A673 (cell line): ENCODE results near the gene FBLN5. TPM values are rescaled to one million over a fixed set of nuclear protein-coding genes. Genes with fewer than 3 reads are reported as not detected.

Source experiments
- BruUV-seq: library from RNA; stranded (reverse); fragments of 400-500 nt; replicated peaks from 2 replicates; lab custom pipeline; 2021; lab: Mats Ljungman, UMichigan
- CTCF ChIA-PET: fragments of 300-600 bp; sonication (Branson Sonifier 250); formaldehyde crosslinking; loops from one replicate; lab custom pipeline; 2022; ENCODE audit warnings: antibody characterized with exemption; lab: Charles Lee
- POLR2A ChIA-PET: fragments of 300-600 bp; sonication (Branson Sonifier 250); formaldehyde crosslinking; loops from one replicate; lab custom pipeline; 2022; ENCODE audit warnings: antibody characterized with exemption; ENCODE audit not compliant: low non-redundant PET; lab: Charles Lee
- DNase-seq: peaks from one replicate; pipeline ENCODE4 v3.0.0-alpha.2; 2015; ENCODE audit warnings: low spot score
- H3K27ac ChIP-seq: fragments of 200-600 bp; sonication (generic); 2 replicates; pipeline ENCODE4 v1.5.1; 2016; ENCODE audit warnings: mixed run types, low read depth, mild to moderate bottlenecking, mixed read lengths, antibody characterized with exemption, low read length; ENCODE audit not compliant: poor library complexity, severe bottlenecking
- H3K27me3 ChIP-seq: fragments of 200-600 bp; sonication (generic); replicated peaks from 2 replicates; pipeline ENCODE4 v1.6.1; 2017; ENCODE audit warnings: mixed run types, low read depth, mild to moderate bottlenecking, mixed read lengths, antibody characterized with exemption, low read length; ENCODE audit not compliant: insufficient read depth, poor library complexity
- H3K36me3 ChIP-seq: fragments of 200-600 bp; sonication (generic); 2 replicates; pipeline ENCODE4 v1.6.1; 2016; ENCODE audit warnings: mixed run types, mild to moderate bottlenecking, mixed read lengths, antibody characterized with exemption, low read length; ENCODE audit not compliant: insufficient read depth, poor library complexity, severe bottlenecking
- H3K4me1 ChIP-seq: fragments of 200-600 bp; sonication (generic); 2 replicates; pipeline ENCODE4 v1.6.1; 2017; ENCODE audit warnings: mixed run types, mild to moderate bottlenecking, mixed read lengths, antibody characterized with exemption, low read length; ENCODE audit not compliant: insufficient read depth, poor library complexity, severe bottlenecking
- H3K4me3 ChIP-seq: fragments of 200-600 bp; sonication (generic); 2 replicates; pipeline ENCODE4 v1.5.1; 2016; ENCODE audit warnings: low read depth, mixed run types, mild to moderate bottlenecking, mixed read lengths, low read length; ENCODE audit not compliant: poor library complexity, severe bottlenecking
- H3K9me3 ChIP-seq: fragments of 200-600 bp; sonication (generic); 2 replicates; pipeline ENCODE4 v1.6.1; 2016; ENCODE audit warnings: mixed run types, low read depth, mild to moderate bottlenecking, mixed read lengths, antibody characterized with exemption, low read length; ENCODE audit not compliant: poor library complexity, severe bottlenecking
- EZH2 ChIP-seq: fragments of 200-600 bp; sonication (generic); IDR thresholded peaks from 2 replicates; pipeline ENCODE4 v1.6.1; 2017; ENCODE audit warnings: borderline replicate concordance, low read depth, mild to moderate bottlenecking, mixed read lengths, antibody characterized with exemption, low read length; ENCODE audit not compliant: poor library complexity, severe bottlenecking
- intact Hi-C: fragments of 100-400 bp; cut with micrococcal nuclease; formaldehyde crosslinking; loops from one replicate; pipeline ENCODE4 v1.10.0; 2022; ENCODE audit not compliant: unreplicated experiment
- total RNA-seq: library from RNA; stranded (reverse); gene quantifications from 2 replicates; pipeline ENCODE4 v1.2.3, GENCODE V29; 2021
- TF ChIP-seq, protein P1 (sequence below): fragments of 300-800, 200-600 bp; sonication (generic); conservative IDR thresholded peaks from 2 replicates; pipeline ENCODE4 v1.5.1; 2017; ENCODE audit warnings: low read depth, mild to moderate bottlenecking, antibody characterized with exemption, low read length, moderate library complexity, mixed read lengths

The FBLN5 gene
- total RNA-seq, 1 experiment from 2014 or later, result 10.7 TPM

DNA sequence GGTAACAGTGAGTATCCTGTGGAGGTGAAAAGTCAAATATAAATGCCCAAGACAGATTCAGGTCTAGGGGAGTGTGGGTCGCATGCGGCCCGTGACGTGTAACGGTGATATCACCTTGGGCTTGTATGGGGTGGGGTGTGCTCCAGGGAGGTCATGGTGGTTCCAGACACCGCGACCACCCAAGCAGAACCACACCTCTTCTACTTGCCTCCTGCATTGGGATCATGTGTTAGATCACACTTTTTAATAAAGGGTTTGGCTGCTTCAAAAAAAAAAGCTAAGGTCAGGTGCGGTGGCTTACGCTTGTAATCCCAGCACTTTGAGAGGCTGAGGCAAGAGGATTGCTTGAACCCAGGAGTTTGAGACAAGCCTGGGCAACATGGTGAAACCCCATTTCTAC is 4.5 kb downstream of the FBLN5 start:
- BruUV-seq, result no TSS peak
- POLR2A ChIA-PET, result no interaction called here
- peaks cover 13% of the 10 kb centered on the region for H3K4me1 ChIP-seq
- no peak for DNase-seq
- H3K9me3 ChIP-seq, result no peaks in the 10 kb centered on the region
- peaks cover 11% of the 10 kb centered on the region for H3K27me3 ChIP-seq
- intact Hi-C loops, result no loop called here
- H3K4me3 ChIP-seq, result no peak overlapping the region
- CTCF ChIA-PET, result no interaction called here
- H3K36me3 ChIP-seq, result no peaks in the 10 kb centered on the region
- TF ChIP-seq EZH2, result no peak
- TF ChIP-seq, protein P1, sequence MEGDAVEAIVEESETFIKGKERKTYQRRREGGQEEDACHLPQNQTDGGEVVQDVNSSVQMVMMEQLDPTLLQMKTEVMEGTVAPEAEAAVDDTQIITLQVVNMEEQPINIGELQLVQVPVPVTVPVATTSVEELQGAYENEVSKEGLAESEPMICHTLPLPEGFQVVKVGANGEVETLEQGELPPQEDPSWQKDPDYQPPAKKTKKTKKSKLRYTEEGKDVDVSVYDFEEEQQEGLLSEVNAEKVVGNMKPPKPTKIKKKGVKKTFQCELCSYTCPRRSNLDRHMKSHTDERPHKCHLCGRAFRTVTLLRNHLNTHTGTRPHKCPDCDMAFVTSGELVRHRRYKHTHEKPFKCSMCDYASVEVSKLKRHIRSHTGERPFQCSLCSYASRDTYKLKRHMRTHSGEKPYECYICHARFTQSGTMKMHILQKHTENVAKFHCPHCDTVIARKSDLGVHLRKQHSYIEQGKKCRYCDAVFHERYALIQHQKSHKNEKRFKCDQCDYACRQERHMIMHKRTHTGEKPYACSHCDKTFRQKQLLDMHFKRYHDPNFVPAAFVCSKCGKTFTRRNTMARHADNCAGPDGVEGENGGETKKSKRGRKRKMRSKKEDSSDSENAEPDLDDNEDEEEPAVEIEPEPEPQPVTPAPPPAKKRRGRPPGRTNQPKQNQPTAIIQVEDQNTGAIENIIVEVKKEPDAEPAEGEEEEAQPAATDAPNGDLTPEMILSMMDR, result no peak
- H3K27ac ChIP-seq, result no peak overlapping the region

DNA sequence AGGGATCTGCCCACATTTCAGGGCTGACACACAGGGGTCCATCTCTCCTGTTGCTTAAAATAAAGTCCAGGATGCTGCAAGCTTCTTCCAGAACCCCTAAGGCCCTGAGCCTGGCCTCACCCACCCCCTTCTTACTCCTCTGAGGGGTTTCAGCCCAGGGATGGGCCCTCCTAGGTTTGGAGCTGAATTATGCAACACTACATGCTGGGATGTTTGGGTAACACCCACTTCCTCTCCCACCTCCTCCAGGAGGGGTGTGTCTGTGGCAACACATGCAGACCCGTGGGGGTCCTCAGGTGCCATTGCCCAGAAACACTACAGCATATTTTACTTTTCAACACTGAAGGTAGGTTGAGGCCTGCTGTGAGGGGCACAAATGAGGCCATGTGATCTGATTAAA is 5.4 kb downstream of the FBLN5 start:
- TF ChIP-seq, protein P1, result no peak
- TF ChIP-seq EZH2, result no peak
- Histone ChIP-seq H3K36me3 (no peaks in the 10 kb centered on the region), H3K4me3 (no peak overlapping the region), H3K9me3 (no peaks in the 10 kb centered on the region), H3K27ac (no peak overlapping the region), H3K4me1 (peaks cover 11% of the 10 kb centered on the region), H3K27me3 (peaks cover 10% of the 10 kb centered on the region)
- DNase-seq, result no peak
- intact Hi-C loops, result no loop called here
- no TSS peak for BruUV-seq
- ChIA-PET POLR2A (no interaction called here), CTCF (no interaction called here)

DNA sequence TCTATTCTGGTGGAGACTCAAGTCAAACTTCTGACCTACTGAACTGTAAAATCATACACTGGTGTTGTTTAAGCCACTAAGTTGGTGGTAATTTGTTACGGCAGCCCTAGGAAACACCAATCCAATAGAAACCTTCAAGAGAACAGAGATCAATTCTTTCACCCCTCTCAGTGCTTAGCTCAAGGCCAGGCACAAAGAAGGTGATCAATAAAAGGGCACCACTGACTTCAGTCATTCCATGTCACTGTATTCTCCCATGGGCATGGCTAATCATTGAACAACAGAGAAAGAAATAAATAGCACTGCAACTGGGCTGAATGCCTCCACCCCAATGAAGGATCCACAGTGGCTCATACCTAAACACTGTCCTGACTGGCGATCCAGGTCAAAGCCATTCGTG is 7.3 kb downstream of the FBLN5 start:
- no peak for TF ChIP-seq EZH2
- TF ChIP-seq, protein P1, result no peak
- POLR2A ChIA-PET, result no interaction called here
- Histone ChIP-seq H3K27ac (no peak overlapping the region), H3K27me3 (no peaks in the 10 kb centered on the region), H3K4me1 (no peaks in the 10 kb centered on the region), H3K4me3 (no peak overlapping the region), H3K36me3 (no peaks in the 10 kb centered on the region), H3K9me3 (no peaks in the 10 kb centered on the region)
- no TSS peak for BruUV-seq
- CTCF ChIA-PET, result no interaction called here
- no peak for DNase-seq
- intact Hi-C loops, result no loop called here
